C4-2B (cell line): ENCODE measurements around the gene OPRL1.
"Not testable (repeated sequence)": the region's sequence is repeated elsewhere in the genome, so short reads cannot be mapped to it uniquely, and the experiment has no call there.

Experiments
- CTCF ChIP-seq: fragments of 450-650 bp; conservative IDR thresholded peaks from 2 replicates; pipeline ENCODE4 v1.5.1; 2017; ENCODE audit warnings: mild to moderate bottlenecking
- ZFX ChIP-seq: fragments of 450-650 bp; IDR thresholded peaks from 2 replicates; pipeline ENCODE4 v1.6.1; 2017

GRCh38 chr20:64123517-64123916 is 43.6 kb downstream of the OPRL1 start:
- TF ChIP-seq CTCF, ZFX: not testable (repeated sequence)
